ENCODE results near the gene PTPRS.

DNA sequence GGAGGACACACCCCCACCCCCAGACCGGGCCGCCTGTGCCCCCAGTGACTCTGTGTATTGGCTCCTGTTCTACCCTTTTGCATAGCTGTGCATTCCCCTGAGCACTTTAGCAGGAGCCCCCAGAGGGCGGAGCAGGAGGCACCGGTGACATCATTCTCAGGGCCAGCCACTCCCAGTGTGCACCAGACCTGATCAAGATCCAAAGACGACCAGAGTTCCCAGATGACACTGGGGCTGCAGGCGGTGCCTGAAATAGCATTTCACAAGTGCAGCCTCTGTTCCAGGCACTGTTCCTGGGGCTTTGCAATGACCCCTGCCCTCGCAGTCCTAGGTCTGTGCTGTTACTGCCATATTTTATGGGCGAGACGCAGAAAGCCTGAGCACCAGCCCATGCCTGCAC is 14.5 kb upstream of the PTPRS start:
- TF ChIP-seq FOXP2 (optimal IDR thresholded peaks at IDR 0.05; ENCODE audit: control extremely low read depth, extremely low read length, insufficient read depth) (no peak), POLR2AphosphoS5 (IDR thresholded peaks at IDR 0.05; ENCODE audit: borderline replicate concordance, low read depth, low read length) (no peak)

Measured in SK-N-MC (cell line).